ENCODE results near the gene CTNNBL1. TPM values are rescaled to one million over a fixed set of nuclear protein-coding genes. Genes with fewer than 3 reads are reported as not detected.

The CTNNBL1 gene
- total and polyA plus RNA-seq, 2 of the 4 experiments (the other 2 are of a cell fraction): 29.9 to 34.1 TPM

DNA sequence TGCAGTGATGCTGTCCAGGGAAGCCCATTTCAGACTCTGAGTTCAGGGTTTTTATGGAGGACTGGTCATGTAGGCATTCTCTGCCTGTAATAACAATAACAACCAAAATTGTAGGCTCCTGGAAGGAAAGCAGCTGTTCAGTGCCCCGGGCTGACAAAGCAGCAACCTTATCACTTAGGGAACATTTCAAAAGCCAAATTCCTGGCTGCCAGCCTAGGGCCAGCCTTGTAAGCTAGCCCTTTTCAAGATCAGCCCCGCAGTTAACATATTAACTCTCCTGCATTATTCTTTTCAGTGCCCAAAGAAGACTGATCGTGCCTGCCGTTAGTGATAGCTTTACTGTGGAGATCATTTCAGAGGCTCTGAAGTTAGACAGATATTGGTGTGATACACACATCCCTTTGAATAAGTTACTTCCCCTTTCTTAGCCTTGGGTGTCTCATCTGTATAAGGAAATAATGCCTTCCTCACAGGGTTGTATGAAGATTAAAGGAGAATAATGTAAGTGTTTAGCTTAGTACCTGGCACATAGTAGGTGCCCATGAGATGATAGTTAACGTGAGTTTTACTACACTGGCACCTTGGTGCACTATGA lies 44.1 kb downstream of the CTNNBL1 start:
- no peak overlapping the region for H2AK9ac ChIP-seq (replicated peaks; ENCODE audit: low read depth, low read length, poor library complexity)
- H3K18ac ChIP-seq (ENCODE audit: low read depth, low read length): no peak overlapping the region
- no peak overlapping the region for H2AK5ac ChIP-seq (ENCODE audit: low read depth, low read length)
- no TSS peak for BruUV-seq (replicated peaks)
- H2BK5ac ChIP-seq (ENCODE audit: low read depth, low read length, poor library complexity, severe bottlenecking): no peak overlapping the region
- WGBS, 2 experiments (ENCODE audit: extremely low coverage in 2 of 2, insufficient read length in 1 of 2): 33% methylated on average over 1 of the region's 5 CpGs; no CpG with 5 or more reads in 1 of the 2 experiments
- H4K91ac ChIP-seq (ENCODE audit: insufficient read depth, low read depth, low read length): no peak overlapping the region
- ChIA-PET POLR2A (ENCODE audit: unreplicated experiment) (no interaction called here), CTCF (interaction anchor here (0.8 kb wide), 1 partner anchor 17 kb away, joined by 3 read pairs; no protein-coding TSS in a partner anchor)
- no peak for TF ChIP-seq MAZ (IDR thresholded peaks at IDR 0.05; ENCODE audit: borderline replicate concordance, low read depth, low read length)
- TF ChIP-seq MXI1 (IDR thresholded peaks at IDR 0.05; ENCODE audit: borderline replicate concordance, low read depth, low read length): no peak
- TF ChIP-seq POLR2A (IDR thresholded peaks at IDR 0.05; ENCODE audit: low read depth, low read length): no peak
- no peak for TF ChIP-seq NFE2L2 (IDR thresholded peaks at IDR 0.05; ENCODE audit: low read depth, low read length)
- no peak for TF ChIP-seq RCOR1 (IDR thresholded peaks at IDR 0.05; ENCODE audit: insufficient replicate concordance, low read length)
- TF ChIP-seq, protein P1, sequence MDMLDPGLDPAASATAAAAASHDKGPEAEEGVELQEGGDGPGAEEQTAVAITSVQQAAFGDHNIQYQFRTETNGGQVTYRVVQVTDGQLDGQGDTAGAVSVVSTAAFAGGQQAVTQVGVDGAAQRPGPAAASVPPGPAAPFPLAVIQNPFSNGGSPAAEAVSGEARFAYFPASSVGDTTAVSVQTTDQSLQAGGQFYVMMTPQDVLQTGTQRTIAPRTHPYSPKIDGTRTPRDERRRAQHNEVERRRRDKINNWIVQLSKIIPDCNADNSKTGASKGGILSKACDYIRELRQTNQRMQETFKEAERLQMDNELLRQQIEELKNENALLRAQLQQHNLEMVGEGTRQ (IDR thresholded peaks at IDR 0.05; ENCODE audit: low read depth, low read length): no peak
- TF ChIP-seq FOS (IDR thresholded peaks at IDR 0.05; ENCODE audit: low read depth, low read length): no peak
- no peak for TF ChIP-seq RFX5 (IDR thresholded peaks at IDR 0.05; ENCODE audit: low read depth, low read length)
- TF ChIP-seq, protein P2, sequence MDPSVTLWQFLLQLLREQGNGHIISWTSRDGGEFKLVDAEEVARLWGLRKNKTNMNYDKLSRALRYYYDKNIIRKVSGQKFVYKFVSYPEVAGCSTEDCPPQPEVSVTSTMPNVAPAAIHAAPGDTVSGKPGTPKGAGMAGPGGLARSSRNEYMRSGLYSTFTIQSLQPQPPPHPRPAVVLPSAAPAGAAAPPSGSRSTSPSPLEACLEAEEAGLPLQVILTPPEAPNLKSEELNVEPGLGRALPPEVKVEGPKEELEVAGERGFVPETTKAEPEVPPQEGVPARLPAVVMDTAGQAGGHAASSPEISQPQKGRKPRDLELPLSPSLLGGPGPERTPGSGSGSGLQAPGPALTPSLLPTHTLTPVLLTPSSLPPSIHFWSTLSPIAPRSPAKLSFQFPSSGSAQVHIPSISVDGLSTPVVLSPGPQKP (IDR thresholded peaks at IDR 0.05; ENCODE audit: borderline replicate concordance, low read depth, low read length): no peak
- TF ChIP-seq BHLHE40 (IDR thresholded peaks at IDR 0.05; ENCODE audit: low read depth, low read length): no peak
- H2BK120ac ChIP-seq (ENCODE audit: low read depth, low read length): no peak overlapping the region
- in situ Hi-C loops (cut with MboI; ENCODE audit: low sequenced_read_pairs) (no loop called here), dilution Hi-C loops (cut with HindIII; ENCODE audit: low sequenced_read_pairs, unreplicated experiment) (no loop called here), intact Hi-C loops (cut with micrococcal nuclease) (no loop called here)
- H3K9me3 ChIP-seq (ENCODE audit: control insufficient read depth, insufficient read depth, low read length): no peaks in the 10 kb centered on the region; the same call in 1 of the 2 replicates
- H3K14ac ChIP-seq (replicated peaks; ENCODE audit: low read depth, low read length): no peak overlapping the region
- no peak overlapping the region for H3K56ac ChIP-seq (ENCODE audit: extremely low read depth, insufficient read depth, low read length)
- no peaks in the 10 kb centered on the region for H3K27me3 ChIP-seq (ENCODE audit: control insufficient read depth, insufficient read depth, low read length)
- H3K27ac ChIP-seq (ENCODE audit: insufficient read depth, low read length): no peak overlapping the region
- H2AFZ ChIP-seq (replicated peaks; ENCODE audit: low read length, poor library complexity): no peak overlapping the region
- no peak overlapping the region for H4K8ac ChIP-seq (ENCODE audit: low read depth in 2 of 2, low read length in 2 of 2)
- no peak overlapping the region for H3K4me3 ChIP-seq (ENCODE audit: insufficient read depth, low read depth, low read length)
- H3K9ac ChIP-seq (ENCODE audit: low read depth, low read length): no peak overlapping the region
- no peak overlapping the region for H3K4me2 ChIP-seq (ENCODE audit: low read depth, low read length)
- ATAC-seq (ENCODE audit: low read depth) (0 out of 2 replicates have a peak, but pooled peaks have one; percentile 24), DNase-seq (no peak)
- peaks cover 4 to 28% of the 10 kb centered on the region in 2 experiments; a peak in 3 of 4 replicates for H3K79me1 ChIP-seq (ENCODE audit: low read depth in 1 of 2, low read length in 2 of 2)
- H2BK15ac ChIP-seq (ENCODE audit: low read depth, low read length): no peak overlapping the region
- H3K4me1 ChIP-seq (ENCODE audit: control insufficient read depth, insufficient read depth, low read length): no peaks in the 10 kb centered on the region
- no peak overlapping the region for H2BK20ac ChIP-seq (ENCODE audit: low read depth, low read length)
- peaks cover 6% of the 10 kb centered on the region for H3K9me1 ChIP-seq (ENCODE audit: insufficient read depth, low read length)
- H4K5ac ChIP-seq (ENCODE audit: low read depth, low read length): no peak overlapping the region
- H3K23ac ChIP-seq (ENCODE audit: low read depth, low read length): no peak overlapping the region
- H4K20me1 ChIP-seq (ENCODE audit: insufficient read depth, low read length): 0 out of 2 replicates have a peak, but pooled peaks cover 4% of the 10 kb centered on the region
- peaks cover 18% of the 10 kb centered on the region for H3K36me3 ChIP-seq (ENCODE audit: control insufficient read depth, insufficient read depth, low read length)
- H3K4ac ChIP-seq (ENCODE audit: low read depth, low read length): no peak overlapping the region
